COLO829 (cell line): ENCODE data around the gene ADAMTS14.

Experiments
- DNase-seq: peaks from one replicate; pipeline ENCODE4 v3.0.0; 2012; ENCODE audit warnings: low spot score

ADAMTS14 gene

DNA sequence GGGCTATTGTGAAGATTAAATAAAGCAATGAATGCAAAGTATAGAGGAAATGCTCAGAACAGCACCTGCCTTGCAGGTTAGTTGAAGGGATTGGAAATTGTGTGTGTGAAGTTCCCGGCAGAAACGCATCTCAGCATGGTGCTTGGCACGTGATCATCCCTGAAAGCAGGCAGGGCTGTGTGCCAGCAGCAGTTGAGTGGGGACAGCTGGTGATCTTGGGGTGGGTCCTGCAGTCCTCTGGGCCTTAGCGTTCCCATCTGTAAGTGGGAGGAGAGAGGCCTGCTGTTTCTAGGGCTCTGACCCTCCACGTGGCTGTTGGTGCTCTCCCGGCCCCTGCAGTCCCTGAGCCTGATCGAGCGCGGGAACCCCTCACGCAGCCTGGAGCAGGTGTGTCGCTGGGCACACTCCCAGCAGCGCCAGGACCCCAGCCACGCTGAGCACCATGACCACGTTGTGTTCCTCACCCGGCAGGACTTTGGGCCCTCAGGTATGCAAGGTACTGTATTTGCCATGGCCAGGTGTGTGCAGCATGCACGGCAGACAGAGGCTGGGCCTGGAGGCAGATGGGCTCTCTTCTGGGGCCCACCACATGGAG is 57.6 kb downstream of the ADAMTS14 start:
- no peak for DNase-seq

DNA sequence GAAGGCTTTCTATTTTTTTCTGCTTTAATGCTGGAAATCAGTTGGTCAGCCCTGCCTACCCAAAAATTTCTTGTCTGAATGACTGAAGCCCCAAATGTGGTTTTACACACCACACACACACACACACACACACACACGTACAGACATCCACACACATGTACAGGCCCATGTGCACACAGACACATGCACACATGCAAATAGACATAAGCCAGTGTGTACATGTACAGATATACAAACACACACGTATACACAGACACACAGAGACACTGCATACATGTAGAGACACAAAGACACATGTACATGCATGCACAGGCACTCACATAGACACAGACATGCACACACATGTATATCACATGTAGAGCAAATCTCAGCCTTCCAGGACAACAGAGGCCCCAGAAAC is 58.6 kb downstream of the ADAMTS14 start:
- DNase-seq: no peak

DNA sequence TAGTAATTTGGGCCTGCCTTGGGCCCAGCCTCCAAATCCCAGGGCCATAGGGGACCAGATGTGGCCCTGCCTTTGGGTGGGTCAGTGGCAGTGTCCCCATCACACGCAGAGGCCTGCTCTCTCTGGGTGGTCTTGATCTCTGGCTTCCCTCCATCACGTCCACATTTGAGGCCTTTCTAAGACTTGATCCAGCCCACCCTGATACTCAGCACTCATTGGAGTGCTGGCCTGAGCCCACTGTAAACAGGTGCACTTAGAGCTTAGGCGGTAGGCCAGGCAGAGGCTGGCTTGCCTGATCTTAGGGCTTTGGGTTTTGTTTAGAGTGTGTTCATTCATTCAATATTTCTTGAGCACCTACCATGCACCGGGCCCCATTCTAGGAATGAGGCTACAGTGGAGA is 60.3 kb downstream of the ADAMTS14 start:
- DNase-seq: no peak

DNA sequence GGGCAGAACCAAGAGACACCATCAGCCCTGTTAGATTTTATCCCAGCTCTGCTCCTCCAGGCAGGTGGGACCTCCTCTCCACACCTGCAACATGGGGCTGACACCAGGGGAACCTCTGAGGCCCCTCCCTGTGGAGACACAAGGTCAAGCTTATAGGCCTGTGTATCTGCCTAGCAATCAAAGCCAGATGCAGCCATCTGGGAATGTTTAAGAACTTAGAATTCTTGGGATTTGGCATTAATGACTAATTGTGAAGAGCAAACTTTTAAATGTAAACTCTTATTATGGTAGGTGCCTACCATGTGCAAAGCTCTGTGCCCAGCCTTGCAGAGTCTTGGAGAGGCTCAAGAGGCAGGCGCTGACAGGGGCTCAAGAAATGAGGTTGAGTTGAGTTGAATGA is 60.7 kb downstream of the ADAMTS14 start:
- no peak for DNase-seq

DNA sequence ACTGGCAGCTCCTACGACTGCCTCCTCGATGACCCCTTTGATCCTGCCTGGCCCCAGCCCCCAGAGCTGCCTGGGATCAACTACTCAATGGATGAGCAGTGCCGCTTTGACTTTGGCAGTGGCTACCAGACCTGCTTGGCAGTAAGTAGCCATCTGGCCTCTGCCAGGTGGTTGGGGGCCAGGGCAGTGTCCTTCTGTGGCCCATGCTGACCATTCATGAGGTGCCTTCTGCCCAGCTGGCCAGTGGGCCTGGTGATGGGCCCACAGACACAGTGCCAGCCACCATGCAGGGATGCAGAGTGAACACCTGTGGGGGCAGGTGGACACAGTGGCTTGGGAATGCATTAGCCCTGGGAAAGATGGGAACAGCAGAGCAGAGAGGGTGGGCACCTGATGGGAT is 62.9 kb downstream of the ADAMTS14 start:
- no peak for DNase-seq

DNA sequence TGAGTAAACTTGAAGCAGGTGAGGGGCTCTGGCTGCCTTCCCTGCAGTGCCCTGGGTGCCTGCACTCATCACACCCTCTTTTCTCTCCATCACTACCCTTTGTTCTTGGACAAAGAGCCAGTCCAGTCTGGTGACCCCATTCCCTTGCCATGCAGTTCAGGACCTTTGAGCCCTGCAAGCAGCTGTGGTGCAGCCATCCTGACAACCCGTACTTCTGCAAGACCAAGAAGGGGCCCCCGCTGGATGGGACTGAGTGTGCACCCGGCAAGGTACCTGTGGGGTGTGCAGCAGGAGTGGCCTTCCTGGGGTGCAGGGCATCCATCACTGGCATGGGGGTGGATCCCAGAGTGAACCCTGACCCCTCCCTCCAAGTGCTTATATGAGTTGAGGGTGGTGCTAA is 64.2 kb downstream of the ADAMTS14 start:
- DNase-seq: no peak

DNA sequence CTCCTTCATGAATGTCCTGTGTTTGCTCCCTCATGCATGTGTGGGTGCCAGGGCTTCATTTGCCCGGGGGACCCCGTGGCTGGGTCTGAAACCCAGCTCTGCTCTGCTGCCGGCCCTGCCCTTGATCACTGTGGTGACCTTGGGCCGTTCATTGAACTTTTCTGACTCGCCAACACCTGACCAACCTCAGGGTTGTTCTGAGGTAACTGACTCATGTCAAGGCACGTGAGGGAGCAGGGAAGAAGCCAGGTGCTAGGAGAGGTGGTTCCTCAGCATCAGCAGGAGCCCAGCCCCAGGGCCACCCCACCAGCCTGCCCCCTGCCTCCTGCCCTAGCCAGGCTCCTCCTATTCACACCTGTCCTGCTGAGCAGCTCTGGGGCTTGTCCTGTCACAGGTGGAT is 64.9 kb downstream of the ADAMTS14 start:
- no peak for DNase-seq

DNA sequence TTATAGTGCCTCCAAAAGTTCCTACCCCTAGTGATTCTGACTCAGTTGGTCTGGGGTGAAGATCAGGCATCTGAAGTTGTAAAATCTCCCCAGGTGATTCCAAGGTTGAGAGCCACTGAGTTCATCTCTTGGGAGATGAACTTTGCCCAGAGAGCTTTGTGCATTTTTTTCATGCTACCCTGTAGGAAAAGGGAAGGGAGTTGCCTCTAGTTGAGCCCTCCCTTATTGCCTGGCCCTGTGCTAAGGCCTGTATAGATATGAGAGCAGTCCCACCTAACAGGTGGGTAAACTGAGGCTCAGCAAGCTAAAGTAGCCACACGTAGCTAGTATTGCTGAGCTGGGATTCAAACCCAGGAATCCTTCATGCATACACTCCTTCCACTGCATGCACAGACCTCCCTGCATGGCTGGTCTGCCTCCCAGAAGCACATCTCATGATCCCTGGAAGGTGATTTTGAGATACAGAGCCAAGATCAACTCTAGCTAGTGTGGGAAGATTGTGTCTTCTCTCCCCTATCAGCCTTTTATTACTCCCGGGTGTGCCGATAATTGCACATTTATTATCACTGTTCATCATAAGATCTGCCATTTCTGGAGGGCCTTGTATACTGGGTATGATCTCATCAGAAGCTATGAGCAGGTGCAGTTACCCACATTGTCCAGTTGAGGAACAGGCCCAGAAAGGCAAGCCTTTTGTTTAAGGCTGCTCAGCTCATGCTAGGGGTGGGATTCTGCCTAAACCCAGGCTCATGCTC is 65.9 kb downstream of the ADAMTS14 start:
- DNase-seq: no peak

DNA sequence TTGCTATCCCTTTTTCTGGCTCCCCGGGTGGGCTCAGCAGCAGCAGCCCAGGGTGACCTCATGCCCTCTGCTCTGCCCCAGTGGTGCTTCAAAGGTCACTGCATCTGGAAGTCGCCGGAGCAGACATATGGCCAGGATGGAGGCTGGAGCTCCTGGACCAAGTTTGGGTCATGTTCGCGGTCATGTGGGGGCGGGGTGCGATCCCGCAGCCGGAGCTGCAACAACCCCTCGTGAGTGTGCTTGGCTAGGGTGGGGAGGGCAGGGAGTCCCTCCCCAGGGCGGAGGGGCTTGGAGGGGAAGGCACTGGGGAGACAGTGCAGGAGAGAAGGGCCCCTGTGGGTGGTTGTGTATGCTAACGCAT is 66.4 kb downstream of the ADAMTS14 start:
- DNase-seq: no peak

DNA sequence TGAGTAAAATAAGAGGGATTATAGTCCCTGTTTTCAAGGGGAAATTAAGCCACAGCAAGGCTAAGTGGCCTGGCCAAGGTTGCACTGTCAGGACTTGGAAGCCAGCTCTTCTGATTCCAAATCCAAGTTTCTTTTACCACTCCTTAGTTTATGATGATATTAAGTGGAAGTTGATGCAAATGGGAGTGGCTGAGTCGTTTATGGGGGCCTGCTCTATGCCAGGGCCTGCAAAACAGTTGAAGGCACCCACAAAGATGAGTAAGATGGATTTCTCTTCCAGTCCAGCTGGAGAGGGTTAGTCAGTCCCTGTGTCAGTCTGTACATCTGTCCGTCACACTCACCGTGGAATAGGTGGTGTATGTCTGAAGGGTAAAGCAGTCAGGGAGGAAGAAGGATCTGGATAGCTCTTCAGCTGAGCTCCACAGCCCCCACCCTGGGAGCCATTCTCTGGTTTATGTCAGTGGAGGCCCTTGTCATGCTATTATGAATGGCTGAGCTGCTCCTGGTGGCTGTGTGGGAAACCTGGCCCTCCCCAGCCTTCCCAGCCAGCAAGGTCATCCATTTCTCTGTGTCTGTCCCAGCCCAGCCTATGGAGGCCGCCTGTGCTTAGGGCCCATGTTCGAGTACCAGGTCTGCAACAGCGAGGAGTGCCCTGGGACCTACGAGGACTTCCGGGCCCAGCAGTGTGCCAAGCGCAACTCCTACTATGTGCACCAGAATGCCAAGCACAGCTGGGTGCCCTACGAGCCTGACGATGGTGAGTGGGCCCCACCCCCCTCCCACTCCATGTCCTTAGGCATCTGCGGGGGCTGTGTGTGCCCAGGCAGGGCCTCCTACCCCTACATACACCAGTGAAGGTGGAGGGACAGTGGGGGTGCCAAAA is 68.3 kb downstream of the ADAMTS14 start:
- DNase-seq: no peak

DNA sequence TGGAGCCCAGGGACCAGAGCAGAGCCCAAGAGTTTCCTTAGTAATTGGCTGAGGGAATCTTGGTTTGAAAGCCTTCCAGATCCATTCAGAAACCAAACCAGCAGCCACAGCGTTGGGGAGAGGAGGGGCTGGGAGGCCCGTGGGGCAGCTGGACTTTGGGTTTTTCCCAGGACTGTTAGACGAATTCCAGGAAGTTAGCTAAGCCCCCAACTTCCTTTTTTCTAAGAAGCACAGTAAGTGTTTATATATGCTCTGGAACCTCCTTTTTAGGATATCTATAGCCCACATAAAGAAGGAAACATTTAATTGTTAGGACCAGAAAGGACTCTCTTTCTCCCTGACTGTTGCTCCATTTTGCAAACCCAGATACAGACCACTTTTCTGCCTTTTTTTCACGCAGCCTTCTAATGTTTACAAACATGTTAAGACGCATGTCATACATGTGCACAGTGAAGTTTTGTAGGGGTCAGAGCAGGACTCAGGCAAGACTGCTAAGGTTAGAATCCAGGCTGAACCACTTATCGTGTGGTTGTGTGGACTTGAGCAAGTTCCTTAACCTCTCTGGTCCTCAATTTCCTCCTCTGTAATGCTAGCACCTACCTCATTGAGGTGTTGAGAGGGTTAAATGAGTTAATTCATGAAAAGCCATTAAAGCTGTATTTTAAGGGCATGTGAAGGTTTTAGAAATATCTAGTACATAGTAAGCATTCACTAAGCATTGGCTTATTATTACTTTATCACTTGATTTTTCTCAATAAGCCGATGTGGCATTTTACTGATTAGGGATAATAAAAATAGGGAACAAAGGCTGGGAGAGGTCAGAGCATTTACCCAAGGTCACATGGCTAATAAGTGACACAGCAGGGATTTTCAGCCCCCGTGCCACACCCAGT is 70.5 kb downstream of the ADAMTS14 start:
- DNase-seq: no peak

DNA sequence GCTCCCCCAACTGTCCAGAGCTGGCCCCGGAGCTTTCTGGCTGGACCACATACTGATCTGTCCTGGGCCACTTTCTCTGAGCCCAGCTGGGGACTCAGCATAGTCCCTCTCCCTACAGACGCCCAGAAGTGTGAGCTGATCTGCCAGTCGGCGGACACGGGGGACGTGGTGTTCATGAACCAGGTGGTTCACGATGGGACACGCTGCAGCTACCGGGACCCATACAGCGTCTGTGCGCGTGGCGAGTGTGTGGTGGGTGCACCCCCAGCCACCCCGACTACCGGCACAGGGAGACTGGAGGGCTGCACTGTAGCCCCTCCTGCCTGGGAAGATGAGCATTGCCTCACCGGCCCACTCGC is 71.1 kb downstream of the ADAMTS14 start:
- DNase-seq: no peak

DNA sequence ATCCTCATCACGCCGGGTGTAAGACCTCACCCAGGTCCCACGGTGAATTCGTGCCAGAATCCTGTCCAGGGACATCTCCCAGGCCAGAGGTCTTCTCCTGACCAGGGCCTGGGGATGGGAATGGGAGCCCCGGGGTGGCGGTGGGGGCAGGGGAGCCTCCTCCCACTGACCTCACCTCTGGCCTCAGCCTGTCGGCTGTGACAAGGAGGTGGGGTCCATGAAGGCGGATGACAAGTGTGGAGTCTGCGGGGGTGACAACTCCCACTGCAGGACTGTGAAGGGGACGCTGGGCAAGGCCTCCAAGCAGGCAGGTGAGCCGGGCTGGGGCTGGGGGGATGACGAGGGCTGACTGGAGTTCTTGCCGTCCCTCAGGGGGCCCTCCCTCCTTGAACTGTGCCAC is 71.6 kb downstream of the ADAMTS14 start:
- DNase-seq: no peak

DNA sequence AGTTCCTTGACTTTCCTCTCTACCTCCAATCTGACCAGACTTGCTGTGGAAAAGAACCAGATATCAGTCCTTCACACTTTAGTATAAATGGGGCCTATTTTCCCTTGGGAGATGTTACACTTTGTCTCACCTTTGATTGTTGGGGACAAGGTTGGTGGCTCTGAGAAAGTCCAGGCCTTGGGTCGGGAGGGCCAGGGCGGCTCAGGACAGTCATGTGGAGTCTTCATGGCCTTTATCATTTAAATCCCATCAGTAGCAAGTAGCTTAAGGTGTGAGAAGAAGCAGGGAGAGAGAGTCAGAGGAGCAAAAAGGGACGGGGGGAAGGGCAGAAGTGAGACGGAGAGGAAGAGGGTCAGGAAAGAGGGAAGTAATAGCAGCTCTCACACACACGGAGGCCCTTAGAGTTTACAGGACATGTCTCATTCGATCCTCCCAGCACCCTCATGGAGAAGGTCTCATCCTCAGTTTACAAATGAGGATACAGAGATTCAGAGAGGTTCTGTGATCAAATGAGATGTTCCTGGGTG is 72.4 kb downstream of the ADAMTS14 start:
- DNase-seq: no peak

DNA sequence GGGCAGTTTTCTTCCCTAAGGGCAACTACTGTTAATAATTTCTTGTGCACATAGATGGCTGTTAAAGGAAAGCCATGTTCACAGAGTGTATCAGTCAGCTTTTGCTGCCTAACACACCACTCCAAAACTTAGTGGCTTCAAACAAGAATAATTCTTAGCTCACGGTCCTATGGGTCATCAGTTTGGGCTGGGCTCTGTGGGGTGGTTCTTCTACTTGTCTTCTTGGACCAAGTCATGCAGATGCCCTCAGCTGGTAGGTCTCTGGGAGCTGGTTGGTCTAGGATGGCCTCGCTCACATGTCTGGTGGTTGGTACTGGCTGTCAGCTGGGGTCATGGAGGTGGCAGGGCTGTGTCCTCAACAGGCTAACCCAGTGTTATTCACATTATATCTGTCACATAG is 73.2 kb downstream of the ADAMTS14 start:
- DNase-seq: no peak

DNA sequence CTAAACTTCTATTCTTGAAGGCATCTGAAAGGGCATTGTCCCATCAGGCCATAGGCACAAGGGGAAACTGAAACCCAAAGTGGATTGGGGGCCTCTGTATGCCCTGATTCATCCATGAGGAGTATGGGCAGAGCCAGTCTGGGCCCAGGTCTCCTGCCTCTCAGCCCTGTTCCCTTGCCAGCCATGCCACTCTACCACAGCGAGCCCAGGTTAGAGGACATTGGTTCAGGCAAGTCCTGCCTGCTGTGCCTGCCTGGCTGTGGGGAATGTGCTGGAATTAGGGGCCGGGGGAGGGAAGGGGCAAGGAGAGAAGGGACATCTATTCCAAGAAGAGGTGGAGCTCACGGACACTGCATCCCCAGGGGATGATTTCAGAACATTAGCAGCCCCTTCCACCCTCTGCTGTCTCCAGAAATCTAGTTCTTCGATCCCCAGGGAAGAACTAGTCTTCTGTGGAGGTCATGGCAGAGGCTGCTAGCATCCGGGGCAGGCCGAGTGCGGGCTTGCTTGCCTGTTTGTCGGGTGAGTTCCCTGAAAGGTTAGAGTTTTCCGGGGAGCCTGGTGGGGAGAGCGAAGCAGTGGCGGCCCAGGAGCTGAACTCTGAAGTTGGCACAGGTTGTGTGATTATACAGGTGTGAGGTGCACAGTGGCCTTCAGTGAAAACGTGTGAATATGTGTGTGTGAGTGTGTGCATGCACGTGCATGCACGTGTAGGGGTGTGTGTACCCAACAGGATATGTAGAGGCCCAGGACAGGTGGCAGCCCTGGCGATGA is 75.1 kb downstream of the ADAMTS14 start:
- no peak for DNase-seq

DNA sequence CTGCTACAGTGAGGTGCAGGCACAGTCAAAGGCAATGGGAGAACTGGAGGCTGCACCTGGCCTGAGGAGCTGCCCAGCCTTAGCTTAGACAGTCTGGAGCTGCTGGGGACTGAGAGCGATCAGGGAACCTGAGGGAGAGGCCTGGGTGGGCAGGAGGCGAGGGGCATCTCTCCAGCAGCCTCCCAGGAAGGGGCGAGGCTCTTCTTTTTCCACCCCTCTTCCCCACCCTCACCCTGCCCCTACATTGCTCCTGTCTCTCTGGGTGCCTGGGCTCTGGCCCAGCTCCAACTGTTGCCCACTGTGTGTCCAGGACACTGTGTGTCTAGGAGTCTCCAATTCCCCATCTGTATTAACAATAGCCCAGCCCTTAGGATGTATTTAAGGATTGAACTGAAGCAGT is 76.0 kb downstream of the ADAMTS14 start:
- no peak for DNase-seq

DNA sequence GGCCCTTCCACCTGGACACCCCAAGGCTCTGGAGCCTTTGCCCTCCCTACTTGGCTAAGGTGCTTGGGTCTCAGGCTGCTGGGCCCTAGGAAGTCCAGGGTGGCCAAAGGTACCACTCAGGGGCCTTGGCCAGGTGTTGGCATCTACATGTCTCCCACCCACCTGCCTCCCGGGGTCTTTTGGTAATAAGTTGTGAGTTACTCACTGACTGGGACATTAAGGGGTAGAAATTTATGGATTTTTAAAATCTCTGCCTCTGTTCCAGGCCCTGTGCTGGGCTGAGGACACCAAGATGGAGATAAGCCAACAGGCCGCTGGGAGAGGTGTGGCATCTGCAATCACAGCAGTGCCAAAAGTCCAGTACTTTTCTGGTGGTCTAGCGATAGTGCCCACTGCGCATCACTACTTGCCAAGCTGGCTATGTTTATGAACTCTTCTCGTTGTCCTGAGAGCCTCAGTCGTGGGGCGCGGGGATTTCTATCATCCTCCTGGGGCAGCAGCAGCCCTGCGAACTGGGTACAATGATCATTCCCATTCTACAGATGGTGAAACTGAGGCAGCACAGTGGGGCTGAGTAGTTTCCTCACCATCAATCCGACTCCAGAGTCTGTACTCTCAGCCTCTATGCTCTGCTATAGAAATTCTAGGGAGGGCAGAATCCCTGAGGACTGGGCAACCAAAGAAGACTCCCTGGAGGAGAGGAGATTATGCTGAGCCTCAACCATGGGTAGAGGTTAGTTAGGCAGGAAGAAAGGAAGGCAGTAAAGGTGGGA is 76.7 kb downstream of the ADAMTS14 start:
- no peak for DNase-seq

DNA sequence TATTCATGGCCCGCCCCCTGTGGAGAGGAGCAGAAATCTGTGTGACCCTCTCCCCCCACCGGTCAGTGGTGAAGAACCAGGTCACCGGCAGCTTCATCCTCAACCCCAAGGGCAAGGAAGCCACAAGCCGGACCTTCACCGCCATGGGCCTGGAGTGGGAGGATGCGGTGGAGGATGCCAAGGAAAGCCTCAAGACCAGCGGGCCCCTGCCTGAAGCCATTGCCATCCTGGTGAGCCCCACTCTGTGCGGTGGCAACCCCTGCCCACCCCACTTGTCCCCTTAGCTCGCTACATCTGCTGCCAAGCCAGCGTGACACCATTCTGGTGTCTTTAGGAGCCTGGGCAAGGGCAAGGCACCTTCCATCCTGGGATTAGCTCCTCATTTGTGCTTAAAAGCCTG is 77.5 kb downstream of the ADAMTS14 start:
- DNase-seq: no peak

DNA sequence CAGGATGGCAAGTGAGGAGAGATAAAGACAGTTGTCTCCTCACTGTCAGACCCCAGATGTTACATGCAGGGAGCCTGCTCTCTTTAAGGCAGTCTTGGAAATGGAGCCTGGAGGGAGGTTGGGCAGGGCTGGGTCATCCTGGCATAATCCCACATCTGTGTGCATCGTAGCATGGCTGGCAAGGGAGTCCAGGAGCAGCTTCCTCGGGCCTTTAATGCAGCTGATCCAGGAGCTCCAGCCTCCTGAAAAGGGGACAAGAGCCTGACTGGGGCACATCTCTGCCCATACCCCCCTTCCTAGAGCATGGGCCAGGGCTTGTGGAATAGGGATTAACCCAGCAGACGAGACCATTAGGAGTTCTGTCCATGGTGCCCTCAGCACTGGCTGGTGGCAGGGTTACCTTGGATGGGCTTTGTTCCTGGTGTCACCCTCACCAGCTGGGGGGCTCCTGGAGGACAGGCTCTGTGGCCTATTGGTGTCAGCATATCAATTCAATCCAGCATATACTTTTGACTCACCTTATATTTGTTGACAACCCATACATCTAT is 77.9 kb downstream of the ADAMTS14 start:
- no peak for DNase-seq
